GM12865 (cell line): Measurements from ENCODE around the gene ST3GAL2.
"Not testable (repeated sequence)": the region's sequence is repeated elsewhere in the genome, so short reads cannot be mapped to it uniquely, and the experiment has no call there.

Experiments used
- DNase-seq: peaks from one replicate; pipeline ENCODE4 v3.0.0; 2010; ENCODE audit warnings: low read depth
- H3K4me3 ChIP-seq: 2 replicates; pipeline ENCODE4 v1.5.1; 2011; ENCODE audit warnings: mild to moderate bottlenecking, low read depth, low read length, control low read depth
- TF ChIP-seq, protein P1 (sequence below): IDR thresholded peaks from 2 replicates; pipeline ENCODE4 v1.5.1; 2011; ENCODE audit warnings: low read length, control low read depth, low read depth, inconsistent platforms; ENCODE audit not compliant: insufficient read depth; ENCODE audit errors: missing control alignments

The ST3GAL2 gene

DNA sequence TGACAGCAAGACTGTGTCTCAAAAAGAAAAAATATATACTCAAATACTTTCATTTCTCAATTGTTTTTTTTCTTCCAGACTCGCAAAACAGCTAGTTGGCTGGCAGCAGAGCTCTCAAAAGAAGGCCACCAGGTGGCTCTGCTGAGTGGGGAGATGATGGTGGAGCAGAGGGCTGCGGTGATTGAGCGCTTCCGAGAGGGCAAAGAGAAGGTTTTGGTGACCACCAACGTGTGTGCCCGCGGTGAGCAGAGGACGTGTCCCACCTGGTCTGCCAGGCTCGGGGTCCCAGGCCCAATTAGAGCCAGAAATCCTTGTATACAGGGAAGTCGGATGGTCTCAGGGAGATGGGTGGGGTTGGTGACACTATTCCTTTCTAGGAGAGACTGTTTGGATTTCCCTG, 68.8 kb downstream of the ST3GAL2 start:
- peak; percentile 51 for DNase-seq
- H3K4me3 ChIP-seq: not testable (repeated sequence)
- TF ChIP-seq, protein P1, sequence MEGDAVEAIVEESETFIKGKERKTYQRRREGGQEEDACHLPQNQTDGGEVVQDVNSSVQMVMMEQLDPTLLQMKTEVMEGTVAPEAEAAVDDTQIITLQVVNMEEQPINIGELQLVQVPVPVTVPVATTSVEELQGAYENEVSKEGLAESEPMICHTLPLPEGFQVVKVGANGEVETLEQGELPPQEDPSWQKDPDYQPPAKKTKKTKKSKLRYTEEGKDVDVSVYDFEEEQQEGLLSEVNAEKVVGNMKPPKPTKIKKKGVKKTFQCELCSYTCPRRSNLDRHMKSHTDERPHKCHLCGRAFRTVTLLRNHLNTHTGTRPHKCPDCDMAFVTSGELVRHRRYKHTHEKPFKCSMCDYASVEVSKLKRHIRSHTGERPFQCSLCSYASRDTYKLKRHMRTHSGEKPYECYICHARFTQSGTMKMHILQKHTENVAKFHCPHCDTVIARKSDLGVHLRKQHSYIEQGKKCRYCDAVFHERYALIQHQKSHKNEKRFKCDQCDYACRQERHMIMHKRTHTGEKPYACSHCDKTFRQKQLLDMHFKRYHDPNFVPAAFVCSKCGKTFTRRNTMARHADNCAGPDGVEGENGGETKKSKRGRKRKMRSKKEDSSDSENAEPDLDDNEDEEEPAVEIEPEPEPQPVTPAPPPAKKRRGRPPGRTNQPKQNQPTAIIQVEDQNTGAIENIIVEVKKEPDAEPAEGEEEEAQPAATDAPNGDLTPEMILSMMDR: peak; percentile 48

DNA sequence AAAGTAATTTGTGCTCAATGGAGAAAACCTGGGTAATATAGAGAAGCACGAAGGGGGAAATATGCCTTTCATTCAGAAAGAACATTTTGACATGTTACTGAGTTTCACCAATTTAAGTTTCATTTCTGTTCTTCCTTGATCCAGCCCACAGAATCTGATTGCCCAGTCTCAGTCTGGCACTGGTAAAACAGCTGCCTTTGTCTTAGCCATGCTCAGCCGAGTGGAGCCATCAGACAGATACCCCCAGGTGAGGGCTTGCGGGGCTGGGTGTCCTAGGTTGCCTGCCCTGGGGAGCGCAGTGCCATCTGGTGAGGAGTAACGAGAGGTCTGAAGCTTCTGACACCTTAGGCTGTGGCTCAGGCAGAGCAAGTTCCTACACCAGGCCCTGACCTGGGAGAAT, 74.5 kb downstream of the ST3GAL2 start:
- TF ChIP-seq, protein P1: no peak
- peak; percentile 42 for DNase-seq
- H3K4me3 ChIP-seq: no peak overlapping the region

DNA sequence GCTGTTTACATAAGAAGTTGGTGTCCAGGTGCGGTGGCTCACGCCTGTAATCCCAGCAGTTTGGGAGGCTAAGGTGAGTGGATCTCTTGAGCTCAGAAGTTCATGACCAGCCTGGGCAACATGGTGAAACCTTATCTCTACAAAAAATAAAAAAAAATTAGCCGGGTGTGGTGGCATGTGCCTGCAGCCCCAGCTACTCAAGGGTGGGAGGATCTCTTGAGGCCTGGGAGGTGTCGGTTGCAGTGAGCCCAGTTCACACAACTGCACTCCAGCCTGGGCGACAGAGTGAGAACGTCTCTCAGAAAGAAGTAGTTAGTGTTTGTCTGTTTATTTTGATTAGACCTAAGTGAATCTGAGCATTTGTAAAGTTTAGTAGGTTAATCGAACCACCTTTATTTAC, 79.3 kb downstream of the ST3GAL2 start:
- DNase-seq: no peak
- no peak overlapping the region for H3K4me3 ChIP-seq
- TF ChIP-seq, protein P1: no peak

DNA sequence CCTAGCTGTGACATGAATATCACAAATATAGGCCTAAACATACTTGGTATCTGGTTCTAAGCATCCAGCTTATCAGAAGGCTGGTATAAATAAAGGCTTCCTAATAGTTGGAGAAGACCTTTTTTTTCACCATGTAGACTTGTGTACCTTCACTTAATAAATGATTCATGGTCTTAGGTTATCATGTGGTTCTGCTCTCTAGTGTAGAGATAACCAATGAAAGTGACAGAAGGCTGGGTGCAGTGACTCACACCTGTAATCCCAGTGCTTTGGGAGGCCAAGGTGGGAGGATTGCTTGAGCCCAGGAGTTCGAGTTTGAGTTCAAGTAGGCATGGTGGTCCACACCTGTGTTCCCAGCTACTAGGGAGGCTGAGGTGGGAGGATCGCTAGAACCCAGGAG, 89.1 kb downstream of the ST3GAL2 start:
- no peak for DNase-seq
- TF ChIP-seq, protein P1: no peak
- no peak overlapping the region for H3K4me3 ChIP-seq

DNA sequence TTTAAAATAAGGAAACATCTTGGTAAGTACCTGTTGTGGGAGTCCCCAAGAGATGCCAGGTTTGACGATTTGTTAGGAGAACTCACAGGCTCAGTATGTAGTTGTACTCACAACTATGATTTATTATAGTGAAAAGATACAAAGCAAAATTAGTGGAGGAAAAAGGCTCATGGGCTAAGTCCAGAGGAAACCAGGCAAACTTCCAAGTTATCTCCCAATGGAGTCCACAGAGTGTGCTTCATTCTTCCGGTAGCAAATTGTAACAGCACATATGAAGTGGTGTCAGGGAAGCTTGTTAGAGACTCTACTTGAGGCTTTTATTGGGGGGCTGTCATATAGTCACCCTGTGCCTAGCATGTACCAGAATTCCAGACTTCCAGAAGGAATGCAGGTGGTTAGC, 89.9 kb downstream of the ST3GAL2 start:
- TF ChIP-seq, protein P1: no peak
- no peak for DNase-seq

DNA sequence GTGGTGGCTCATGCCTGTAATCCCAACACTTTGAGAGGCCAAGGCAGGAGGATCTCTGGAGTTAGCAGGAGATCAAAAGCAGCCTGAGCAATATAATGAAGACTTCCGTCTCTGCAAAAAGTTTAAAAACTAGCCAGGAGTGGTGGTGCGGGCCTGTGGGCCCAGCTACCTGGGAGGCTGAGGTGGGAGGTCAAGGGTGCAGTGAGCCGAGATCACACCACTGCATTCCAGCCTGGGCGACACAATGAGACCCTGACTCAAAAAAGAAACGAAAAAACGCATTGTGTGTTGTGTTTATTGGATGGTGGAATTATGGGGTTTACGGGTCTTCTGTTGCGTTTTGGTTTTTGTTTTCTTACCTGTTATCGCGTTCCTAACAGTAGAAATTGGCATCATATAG, 93.1 kb downstream of the ST3GAL2 start:
- H3K4me3 ChIP-seq: peak overlapping the region; percentile 72
- no peak for DNase-seq
- TF ChIP-seq, protein P1: no peak

More for the DNA sequence above, 89.9 kb downstream of the ST3GAL2 start:
- no peak overlapping the region for H3K4me3 ChIP-seq

DNA sequence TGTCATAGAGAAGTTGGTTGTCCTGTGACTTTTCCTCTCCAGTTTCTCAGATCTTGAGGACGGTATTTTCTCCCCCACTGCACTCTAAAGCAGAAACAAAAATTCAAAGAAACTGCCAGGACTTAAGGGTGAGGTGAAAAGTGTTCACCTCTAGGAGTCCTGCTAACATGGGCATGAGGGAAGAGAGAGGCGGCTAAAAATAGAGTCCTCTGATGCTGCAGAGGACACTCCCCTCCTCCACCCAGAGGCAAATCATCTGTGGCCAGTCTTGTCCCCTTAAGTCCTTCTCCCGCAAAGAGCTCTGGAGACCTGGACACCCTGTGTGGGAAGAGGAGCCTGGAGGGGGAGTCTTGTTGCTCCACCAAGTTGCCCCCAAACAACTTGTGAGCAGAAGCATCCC, 96.9 kb downstream of the ST3GAL2 start:
- no peak for DNase-seq
- TF ChIP-seq, protein P1: no peak
- no peak overlapping the region for H3K4me3 ChIP-seq
